GM23248 (cell line): ENCODE measurements around the gene HCN1.

Experiments used
- EZH2 ChIP-seq: fragments of 200-600 bp; sonication (generic); IDR thresholded peaks from 2 replicates; pipeline ENCODE4 v1.6.1; 2018; ENCODE audit warnings: antibody characterized with exemption, mild to moderate bottlenecking; ENCODE audit not compliant: insufficient read depth, poor library complexity, severe bottlenecking
- EZH2phosphoT487 ChIP-seq: fragments of 200-600 bp; sonication (generic); IDR thresholded peaks from 2 replicates; pipeline ENCODE4 v1.6.1; 2018; ENCODE audit warnings: antibody characterized with exemption, moderate library complexity, mild to moderate bottlenecking, low read depth; ENCODE audit not compliant: insufficient read depth

- TF ChIP-seq EZH2phosphoT487 (no peak), EZH2 (no peak)
These were observed 284.1 kb downstream of the HCN1 start for GRCh38 chr5:45411971-45412612.
